Measurements from ENCODE around the gene APOA5. TPM values are rescaled to one million over a fixed set of nuclear protein-coding genes. Genes with fewer than 3 reads are reported as not detected.

The APOA5 gene
- polyA plus RNA-seq, 1 experiment: not detected

DNA sequence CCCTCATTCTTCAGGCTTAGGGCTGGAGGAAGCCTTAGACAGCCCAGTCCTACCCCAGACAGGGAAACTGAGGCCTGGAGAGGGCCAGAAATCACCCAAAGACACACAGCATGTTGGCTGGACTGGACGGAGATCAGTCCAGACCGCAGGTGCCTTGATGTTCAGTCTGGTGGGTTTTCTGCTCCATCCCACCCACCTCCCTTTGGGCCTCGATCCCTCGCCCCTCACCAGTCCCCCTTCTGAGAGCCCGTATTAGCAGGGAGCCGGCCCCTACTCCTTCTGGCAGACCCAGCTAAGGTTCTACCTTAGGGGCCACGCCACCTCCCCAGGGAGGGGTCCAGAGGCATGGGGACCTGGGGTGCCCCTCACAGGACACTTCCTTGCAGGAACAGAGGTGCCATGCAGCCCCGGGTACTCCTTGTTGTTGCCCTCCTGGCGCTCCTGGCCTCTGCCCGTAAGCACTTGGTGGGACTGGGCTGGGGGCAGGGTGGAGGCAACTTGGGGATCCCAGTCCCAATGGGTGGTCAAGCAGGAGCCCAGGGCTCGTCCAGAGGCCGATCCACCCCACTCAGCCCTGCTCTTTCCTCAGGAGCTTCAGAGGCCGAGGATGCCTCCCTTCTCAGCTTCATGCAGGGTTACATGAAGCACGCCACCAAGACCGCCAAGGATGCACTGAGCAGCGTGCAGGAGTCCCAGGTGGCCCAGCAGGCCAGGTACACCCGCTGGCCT is 38.7 kb upstream of the APOA5 start:
- ChIA-PET CTCF (interaction anchor here (0.7 kb wide), 1 partner anchor 39 kb away, joined by 3 read pairs; the partner anchor contains the start of gene APOA5), POLR2A (no interaction called here)
- Histone ChIP-seq H3K27ac (ENCODE audit: low read depth, low read length) (no peak overlapping the region), H3K9me3 (ENCODE audit: control insufficient read depth, insufficient read depth, low read length) (no peaks in the 10 kb centered on the region), H3K27me3 (ENCODE audit: control insufficient read depth, insufficient read depth, low read length) (peaks cover 2% of the 10 kb centered on the region), H3K4me3 (ENCODE audit: low read depth, low read length) (no peak overlapping the region)
- DNase-seq (ENCODE audit: low read depth, low spot score): no peak
- TF ChIP-seq, protein P1, sequence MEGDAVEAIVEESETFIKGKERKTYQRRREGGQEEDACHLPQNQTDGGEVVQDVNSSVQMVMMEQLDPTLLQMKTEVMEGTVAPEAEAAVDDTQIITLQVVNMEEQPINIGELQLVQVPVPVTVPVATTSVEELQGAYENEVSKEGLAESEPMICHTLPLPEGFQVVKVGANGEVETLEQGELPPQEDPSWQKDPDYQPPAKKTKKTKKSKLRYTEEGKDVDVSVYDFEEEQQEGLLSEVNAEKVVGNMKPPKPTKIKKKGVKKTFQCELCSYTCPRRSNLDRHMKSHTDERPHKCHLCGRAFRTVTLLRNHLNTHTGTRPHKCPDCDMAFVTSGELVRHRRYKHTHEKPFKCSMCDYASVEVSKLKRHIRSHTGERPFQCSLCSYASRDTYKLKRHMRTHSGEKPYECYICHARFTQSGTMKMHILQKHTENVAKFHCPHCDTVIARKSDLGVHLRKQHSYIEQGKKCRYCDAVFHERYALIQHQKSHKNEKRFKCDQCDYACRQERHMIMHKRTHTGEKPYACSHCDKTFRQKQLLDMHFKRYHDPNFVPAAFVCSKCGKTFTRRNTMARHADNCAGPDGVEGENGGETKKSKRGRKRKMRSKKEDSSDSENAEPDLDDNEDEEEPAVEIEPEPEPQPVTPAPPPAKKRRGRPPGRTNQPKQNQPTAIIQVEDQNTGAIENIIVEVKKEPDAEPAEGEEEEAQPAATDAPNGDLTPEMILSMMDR (IDR thresholded peaks at IDR 0.05; ENCODE audit: low read depth, low read length): no peak

DNA sequence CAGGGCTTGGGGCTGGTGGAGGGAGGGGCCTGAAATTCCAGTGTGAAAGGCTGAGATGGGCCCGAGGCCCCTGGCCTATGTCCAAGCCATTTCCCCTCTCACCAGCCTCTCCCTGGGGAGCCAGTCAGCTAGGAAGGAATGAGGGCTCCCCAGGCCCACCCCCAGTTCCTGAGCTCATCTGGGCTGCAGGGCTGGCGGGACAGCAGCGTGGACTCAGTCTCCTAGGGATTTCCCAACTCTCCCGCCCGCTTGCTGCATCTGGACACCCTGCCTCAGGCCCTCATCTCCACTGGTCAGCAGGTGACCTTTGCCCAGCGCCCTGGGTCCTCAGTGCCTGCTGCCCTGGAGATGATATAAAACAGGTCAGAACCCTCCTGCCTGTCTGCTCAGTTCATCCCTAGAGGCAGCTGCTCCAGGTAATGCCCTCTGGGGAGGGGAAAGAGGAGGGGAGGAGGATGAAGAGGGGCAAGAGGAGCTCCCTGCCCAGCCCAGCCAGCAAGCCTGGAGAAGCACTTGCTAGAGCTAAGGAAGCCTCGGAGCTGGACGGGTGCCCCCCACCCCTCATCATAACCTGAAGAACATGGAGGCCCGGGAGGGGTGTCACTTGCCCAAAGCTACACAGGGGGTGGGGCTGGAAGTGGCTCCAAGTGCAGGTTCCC is 38.0 kb upstream of the APOA5 start, which contains the start of gene APOC3:
Gene APOC3 (plus strand): TSS at position 383 of the 659 bp plus-strand sequence. CDS start 676 bp downstream, outside the sequence.
- Histone ChIP-seq H3K27me3 (ENCODE audit: control insufficient read depth, insufficient read depth, low read length) (peaks cover 2% of the 10 kb centered on the region), H3K9me3 (ENCODE audit: control insufficient read depth, insufficient read depth, low read length) (no peaks in the 10 kb centered on the region), H3K4me3 (ENCODE audit: low read depth, low read length) (no peak within 1 kb of the TSS), H3K27ac (ENCODE audit: low read depth, low read length) (no peak within 1 kb of the TSS)
- DNase-seq (ENCODE audit: low read depth, low spot score): no peak
- CTCF ChIA-PET: interaction anchor here (0.7 kb wide), 1 partner anchor 38 kb away, joined by 3 read pairs; the partner anchor contains the start of gene APOA5
- POLR2A ChIA-PET: interaction anchor here (0.6 kb wide), 1 partner anchor 350 kb away, joined by 3 read pairs; no protein-coding TSS in a partner anchor
- TF ChIP-seq, protein P1 (IDR thresholded peaks at IDR 0.05; ENCODE audit: low read depth, low read length): no peak

DNA sequence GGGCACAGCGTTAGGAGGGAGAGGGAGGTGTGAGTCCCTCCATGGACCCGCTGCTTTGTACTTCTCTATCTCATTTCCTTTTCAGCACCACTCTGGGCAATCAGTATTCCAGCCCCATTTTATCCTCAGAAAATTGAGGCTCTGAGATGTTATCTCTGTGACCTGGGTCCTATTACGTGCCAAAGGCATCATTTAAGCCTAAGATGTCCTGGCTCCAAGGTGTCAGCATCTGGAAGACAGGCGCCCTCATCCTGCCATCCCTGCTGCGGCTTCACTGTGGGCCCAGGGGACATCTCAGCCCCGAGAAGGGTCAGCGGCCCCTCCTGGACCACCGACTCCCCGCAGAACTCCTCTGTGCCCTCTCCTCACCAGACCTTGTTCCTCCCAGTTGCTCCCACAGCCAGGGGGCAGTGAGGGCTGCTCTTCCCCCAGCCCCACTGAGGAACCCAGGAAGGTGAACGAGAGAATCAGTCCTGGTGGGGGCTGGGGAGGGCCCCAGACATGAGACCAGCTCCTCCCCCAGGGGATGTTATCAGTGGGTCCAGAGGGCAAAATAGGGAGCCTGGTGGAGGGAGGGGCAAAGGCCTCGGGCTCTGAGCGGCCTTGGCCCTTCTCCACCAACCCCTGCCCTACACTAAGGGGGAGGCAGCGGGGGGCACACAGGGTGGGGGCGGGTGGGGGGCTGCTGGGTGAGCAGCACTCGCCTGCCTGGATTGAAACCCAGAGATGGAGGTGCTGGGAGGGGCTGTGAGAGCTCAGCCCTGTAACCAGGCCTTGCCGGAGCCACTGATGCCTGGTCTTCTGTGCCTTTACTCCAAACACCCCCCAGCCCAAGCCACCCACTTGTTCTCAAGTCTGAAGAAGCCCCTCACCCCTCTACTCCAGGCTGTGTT is 37.2 kb upstream of the APOA5 start:
- Histone ChIP-seq H3K27me3 (ENCODE audit: control insufficient read depth, insufficient read depth, low read length) (peaks cover 2% of the 10 kb centered on the region), H3K27ac (ENCODE audit: low read depth, low read length) (no peak overlapping the region), H3K9me3 (ENCODE audit: control insufficient read depth, insufficient read depth, low read length) (no peaks in the 10 kb centered on the region), H3K4me3 (ENCODE audit: low read depth, low read length) (no peak overlapping the region)
- ChIA-PET POLR2A (no interaction called here), CTCF (no interaction called here)
- DNase-seq (ENCODE audit: low read depth, low spot score): no peak
- TF ChIP-seq, protein P1 (IDR thresholded peaks at IDR 0.05; ENCODE audit: low read depth, low read length): no peak

DNA sequence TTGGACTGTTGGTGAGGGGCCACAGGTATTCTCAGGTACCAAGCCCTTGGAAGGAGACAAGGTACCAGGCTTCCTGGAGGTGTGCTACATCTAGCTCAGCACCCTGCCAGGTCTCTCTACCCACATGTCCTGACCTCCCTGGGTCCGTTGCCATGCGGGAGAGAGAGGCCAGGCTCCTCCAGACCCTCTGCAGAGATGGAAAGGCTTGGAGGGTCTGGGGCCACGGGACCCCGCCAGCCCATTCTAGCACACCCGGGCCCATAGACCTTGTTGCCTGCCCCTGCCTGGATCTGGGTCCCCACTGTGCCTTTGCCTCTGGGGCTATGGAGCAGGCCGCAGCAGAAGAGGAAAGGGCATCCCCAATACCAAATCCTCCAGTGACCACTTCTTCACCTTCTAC is 35.8 kb upstream of the APOA5 start:
- H3K9me3 ChIP-seq (ENCODE audit: control insufficient read depth, insufficient read depth, low read length): no peaks in the 10 kb centered on the region
- POLR2A ChIA-PET: no interaction called here

More for the DNA sequence above, 35.8 kb upstream of the APOA5 start:
- Histone ChIP-seq H3K4me3 (ENCODE audit: low read depth, low read length) (no peak overlapping the region), H3K27ac (ENCODE audit: low read depth, low read length) (no peak overlapping the region), H3K27me3 (ENCODE audit: control insufficient read depth, insufficient read depth, low read length) (peaks cover 5% of the 10 kb centered on the region)
- no peak for DNase-seq (ENCODE audit: low read depth, low spot score)
- CTCF ChIA-PET: interaction anchor here (1.0 kb wide), 1 partner anchor 13 kb away, joined by 3 read pairs; no protein-coding TSS in a partner anchor
- TF ChIP-seq, protein P1 (IDR thresholded peaks at IDR 0.05; ENCODE audit: low read depth, low read length): no peak

All from AG04450 (cell line).